Panc1 (cell line): ENCODE results near the gene BHMT2. TPM values are rescaled to one million over a fixed set of nuclear protein-coding genes. Genes with fewer than 3 reads are reported as not detected.

ENCODE experiments used
- ATAC-seq: fragments of 200-7000 bp; cut with Tn5 transposase; 2 replicates; pipeline ENCODE4 v1.9.1; 2020; ENCODE audit warnings: mild to moderate bottlenecking, moderate library complexity
- BruUV-seq: library from RNA; stranded (reverse); fragments of 400-500 nt; replicated peaks from 2 replicates; lab custom pipeline; 2021; lab: Mats Ljungman, UMichigan
- CTCF ChIA-PET: fragments of 300-600 bp; sonication (Branson Sonifier 250); formaldehyde crosslinking; loops from one replicate; lab custom pipeline; 2022; ENCODE audit warnings: antibody characterized with exemption; lab: Charles Lee
- POLR2A ChIA-PET: fragments of 300-600 bp; sonication (Branson Sonifier 250); formaldehyde crosslinking; loops from one replicate; lab custom pipeline; 2022; ENCODE audit warnings: antibody characterized with exemption; lab: Charles Lee
- DNase-seq: peaks from one replicate; pipeline ENCODE4 v3.0.0-alpha.2; 2010; ENCODE audit warnings: low read depth, low spot score
- H3K27ac ChIP-seq: 2 replicates; pipeline ENCODE4 v1.5.1; 2011; ENCODE audit warnings: mild to moderate bottlenecking, low read length, inconsistent platforms
- H3K27me3 ChIP-seq: fragments of 200-500 bp; sonication (Bioruptor generic); 2 replicates; pipeline ENCODE4 v1.6.0; 2014; ENCODE audit warnings: low read length, inconsistent platforms; ENCODE audit not compliant: control insufficient read depth, insufficient read depth
- H3K36me3 ChIP-seq: fragments of 200-500 bp; sonication (Bioruptor generic); 2 replicates; pipeline ENCODE4 v1.5.1; 2014; ENCODE audit warnings: inconsistent platforms, mild to moderate bottlenecking, low read length, moderate library complexity; ENCODE audit not compliant: control insufficient read depth, insufficient read depth
- H3K4me1 ChIP-seq: 2 replicates; pipeline ENCODE4 v1.5.1; 2011; ENCODE audit warnings: inconsistent platforms, mild to moderate bottlenecking, low read length, moderate library complexity; ENCODE audit not compliant: control insufficient read depth, insufficient read depth
- H3K4me3 ChIP-seq, 2 experiments: 2 replicates each; pipeline ENCODE4 v1.5.1; 2011 to 2012; ENCODE audit warnings: low read depth in 2 of 2, low read length in 2 of 2, mild to moderate bottlenecking in 2 of 2, inconsistent platforms in 1 of 2, moderate library complexity in 1 of 2
- H3K9me3 ChIP-seq: fragments of 200-500 bp; sonication (Bioruptor generic); 2 replicates; pipeline ENCODE4 v1.5.1; 2014; ENCODE audit warnings: low read depth, mild to moderate bottlenecking, inconsistent platforms, low read length, moderate library complexity; ENCODE audit not compliant: control insufficient read depth, insufficient read depth
- CTCF ChIP-seq: fragments of 450-650 bp; IDR thresholded peaks from 2 replicates; pipeline ENCODE4 v1.5.1; 2017; ENCODE audit warnings: mild to moderate bottlenecking
- POLR2AphosphoS5 ChIP-seq: IDR thresholded peaks from 2 replicates; pipeline ENCODE4 v1.6.1; 2012; ENCODE audit warnings: mild to moderate bottlenecking, low read depth, low read length, moderate library complexity
- SIN3A ChIP-seq: IDR thresholded peaks from 2 replicates; pipeline ENCODE4 v1.6.1; 2012; ENCODE audit warnings: low read depth, mild to moderate bottlenecking, low read length, moderate library complexity, borderline replicate concordance; ENCODE audit not compliant: insufficient read depth
- TCF7L2 ChIP-seq: IDR thresholded peaks from 2 replicates; pipeline ENCODE4 v1.6.1; 2011; ENCODE audit warnings: mild to moderate bottlenecking, low read depth, low read length, inconsistent platforms
- in situ Hi-C: cut with HindIII; loops from 2 replicates; pipeline ENCODE4 v1.10.0; 2016; ENCODE audit warnings: low sequenced_read_pairs, low pct_unique_long_range_greater_than_20kb
- intact Hi-C: fragments of 100-400 bp; cut with micrococcal nuclease; formaldehyde crosslinking; loops from one replicate; pipeline ENCODE4 v1.10.0; 2022; ENCODE audit not compliant: unreplicated experiment
- total RNA-seq: library from RNA; stranded (reverse); gene quantifications from one replicate; pipeline ENCODE4 v1.2.1, GENCODE V29; 2021; ENCODE audit not compliant: unreplicated experiment
- TF ChIP-seq, protein P1 (sequence below), 2 experiments: IDR thresholded peaks; 2 replicates each; pipeline ENCODE4 v1.6.1; 2011 to 2012; ENCODE audit warnings: low read depth in 2 of 2, control low read depth in 1 of 2, low read length in 1 of 2, mild to moderate bottlenecking in 1 of 2, moderate library complexity in 1 of 2; ENCODE audit not compliant: insufficient read depth in 1 of 2

Gene BHMT2
- total RNA-seq, 1 experiment from 2014 or later = not detected

GRCh38 chr5:79056847-79057246 is 12.7 kb upstream of the BHMT2 start:
- no peak overlapping the region for H3K27ac ChIP-seq
- in situ Hi-C loops = no loop called here
- ATAC-seq (no peak), DNase-seq (no peak)
- H3K27me3 ChIP-seq = peaks cover 6% of the 10 kb centered on the region; the same call in 1 of the 2 replicates
- ChIA-PET CTCF (no interaction called here), POLR2A (no interaction called here)
- H3K9me3 ChIP-seq = peaks cover under 1% of the 10 kb centered on the region; the same call in 1 of the 2 replicates
- H3K4me1 ChIP-seq = no peaks in the 10 kb centered on the region
- no peak overlapping the region for H3K4me3 ChIP-seq
- no TSS peak for BruUV-seq
- no peaks in the 10 kb centered on the region for H3K36me3 ChIP-seq
- intact Hi-C loops = no loop called here
- TF ChIP-seq CTCF (no peak), TCF7L2 (no peak), SIN3A (no peak), POLR2AphosphoS5 (no peak)
- TF ChIP-seq, protein P1, sequence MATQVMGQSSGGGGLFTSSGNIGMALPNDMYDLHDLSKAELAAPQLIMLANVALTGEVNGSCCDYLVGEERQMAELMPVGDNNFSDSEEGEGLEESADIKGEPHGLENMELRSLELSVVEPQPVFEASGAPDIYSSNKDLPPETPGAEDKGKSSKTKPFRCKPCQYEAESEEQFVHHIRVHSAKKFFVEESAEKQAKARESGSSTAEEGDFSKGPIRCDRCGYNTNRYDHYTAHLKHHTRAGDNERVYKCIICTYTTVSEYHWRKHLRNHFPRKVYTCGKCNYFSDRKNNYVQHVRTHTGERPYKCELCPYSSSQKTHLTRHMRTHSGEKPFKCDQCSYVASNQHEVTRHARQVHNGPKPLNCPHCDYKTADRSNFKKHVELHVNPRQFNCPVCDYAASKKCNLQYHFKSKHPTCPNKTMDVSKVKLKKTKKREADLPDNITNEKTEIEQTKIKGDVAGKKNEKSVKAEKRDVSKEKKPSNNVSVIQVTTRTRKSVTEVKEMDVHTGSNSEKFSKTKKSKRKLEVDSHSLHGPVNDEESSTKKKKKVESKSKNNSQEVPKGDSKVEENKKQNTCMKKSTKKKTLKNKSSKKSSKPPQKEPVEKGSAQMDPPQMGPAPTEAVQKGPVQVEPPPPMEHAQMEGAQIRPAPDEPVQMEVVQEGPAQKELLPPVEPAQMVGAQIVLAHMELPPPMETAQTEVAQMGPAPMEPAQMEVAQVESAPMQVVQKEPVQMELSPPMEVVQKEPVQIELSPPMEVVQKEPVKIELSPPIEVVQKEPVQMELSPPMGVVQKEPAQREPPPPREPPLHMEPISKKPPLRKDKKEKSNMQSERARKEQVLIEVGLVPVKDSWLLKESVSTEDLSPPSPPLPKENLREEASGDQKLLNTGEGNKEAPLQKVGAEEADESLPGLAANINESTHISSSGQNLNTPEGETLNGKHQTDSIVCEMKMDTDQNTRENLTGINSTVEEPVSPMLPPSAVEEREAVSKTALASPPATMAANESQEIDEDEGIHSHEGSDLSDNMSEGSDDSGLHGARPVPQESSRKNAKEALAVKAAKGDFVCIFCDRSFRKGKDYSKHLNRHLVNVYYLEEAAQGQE (IDR thresholded peaks at IDR 0.05; ENCODE audit: insufficient read depth in 1 of 2, low read depth in 2 of 2, low read length in 1 of 2) = no peak

GRCh38 chr5:79059674-79060073 is 9.9 kb upstream of the BHMT2 start:
- intact Hi-C loops (no loop called here), in situ Hi-C loops (no loop called here)
- H3K27me3 ChIP-seq = peaks cover 3% of the 10 kb centered on the region; the same call in 1 of the 2 replicates
- ATAC-seq (no peak), DNase-seq (no peak)
- H3K4me3 ChIP-seq = no peak overlapping the region
- no TSS peak for BruUV-seq
- H3K27ac ChIP-seq = no peak overlapping the region
- ChIA-PET POLR2A (no interaction called here), CTCF (no interaction called here)
- TF ChIP-seq, protein P1 (IDR thresholded peaks at IDR 0.05; ENCODE audit: insufficient read depth in 1 of 2, low read depth in 2 of 2, low read length in 1 of 2) = no peak
- TF ChIP-seq TCF7L2 = no peak
- no peaks in the 10 kb centered on the region for H3K9me3 ChIP-seq
- no peaks in the 10 kb centered on the region for H3K4me1 ChIP-seq
- no peaks in the 10 kb centered on the region for H3K36me3 ChIP-seq
